Hepatic stellate cell (primary cell): ENCODE measurements around the gene ZBP1.

Experiments used
- DNase-seq: peaks from one replicate; pipeline ENCODE4 v3.0.0; 2011; ENCODE audit warnings: low spot score

Gene ZBP1

GRCh38 chr20:57558614-57559288, 61.5 kb downstream of the ZBP1 start:
- no peak for DNase-seq

- DNase-seq = no peak
Observed at GRCh38 chr20:57557926-57558613, 62.2 kb downstream of the ZBP1 start.

DNA sequence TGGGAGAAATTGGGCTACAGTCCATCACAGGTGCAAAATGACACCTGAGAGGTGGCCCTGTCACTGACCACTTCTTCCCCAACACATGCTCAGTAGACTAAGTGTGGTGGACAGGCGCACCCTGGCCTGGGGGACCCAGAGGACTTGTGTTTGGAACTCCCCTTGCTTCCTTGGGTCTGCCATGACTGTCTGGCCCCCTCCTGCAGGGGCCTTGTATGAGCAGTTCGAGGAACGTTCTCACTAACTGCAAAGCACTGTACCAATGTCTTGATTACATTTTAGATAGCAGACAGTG, 63.3 kb downstream of the ZBP1 start:
- DNase-seq = no peak

DNA sequence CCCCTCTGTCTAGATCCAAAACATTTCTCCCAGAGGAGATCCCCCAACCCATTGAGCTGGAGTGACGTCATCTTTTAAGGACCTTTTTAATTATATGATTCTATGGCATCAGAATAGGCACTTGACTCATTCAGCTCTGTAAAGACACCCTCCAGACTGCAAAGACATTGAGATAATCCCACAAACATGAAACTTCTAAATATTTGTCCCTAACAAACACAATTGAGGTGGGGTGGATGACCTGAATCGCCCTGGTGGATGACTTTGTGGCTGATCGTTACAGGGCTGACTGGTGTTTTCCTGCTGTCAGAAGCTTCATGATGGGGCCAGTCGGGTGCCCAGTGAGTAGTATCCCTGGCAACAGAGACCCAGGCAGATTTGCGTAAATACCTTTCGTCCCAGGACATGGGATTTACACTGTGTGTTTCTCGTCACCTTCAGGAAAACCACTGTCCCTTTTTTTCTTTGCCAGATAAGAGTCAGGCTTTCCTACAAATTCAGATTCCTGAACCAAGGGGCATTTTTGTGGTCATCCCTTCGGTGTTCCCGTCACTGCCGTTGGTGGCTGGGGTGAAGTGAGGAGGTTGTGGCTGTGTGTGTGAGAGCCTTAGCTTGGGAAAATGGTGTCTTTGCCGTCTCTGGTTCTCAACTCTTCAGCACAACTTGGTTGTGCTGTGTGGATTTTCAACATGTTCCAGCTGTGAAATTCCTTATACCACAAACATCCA, 64.6 kb downstream of the ZBP1 start:
- DNase-seq = no peak
